ENCODE results near the gene USP36.

Gene USP36

GRCh38 chr17:78828470-78829185 lies 12.0 kb downstream of the USP36 start:
- no peaks in the 10 kb centered on the region for H3K9me2 ChIP-seq (replicated peaks; ENCODE audit: control insufficient read depth, low read length)
- H3K9me3 ChIP-seq (ENCODE audit: control insufficient read depth, insufficient read depth, low read length): no peaks in the 10 kb centered on the region
- H4K20me1 ChIP-seq (ENCODE audit: control insufficient read depth, insufficient read depth, low read depth, low read length): 0 out of 2 replicates have a peak, but pooled peaks cover 7% of the 10 kb centered on the region
- no peak overlapping the region for H3K4me2 ChIP-seq (ENCODE audit: low read length)
- peaks cover 94% of the 10 kb centered on the region for H3K36me3 ChIP-seq (ENCODE audit: control insufficient read depth, low read length)
- no peak overlapping the region for H3K27ac ChIP-seq (ENCODE audit: low read depth, low read length)
- no peaks in the 10 kb centered on the region for H3K27me3 ChIP-seq (ENCODE audit: control insufficient read depth, low read length)
- no peak for TF ChIP-seq EZH2phosphoT487 (IDR thresholded peaks at IDR 0.05; ENCODE audit: borderline replicate concordance, low read length)
- TF ChIP-seq, protein P1, sequence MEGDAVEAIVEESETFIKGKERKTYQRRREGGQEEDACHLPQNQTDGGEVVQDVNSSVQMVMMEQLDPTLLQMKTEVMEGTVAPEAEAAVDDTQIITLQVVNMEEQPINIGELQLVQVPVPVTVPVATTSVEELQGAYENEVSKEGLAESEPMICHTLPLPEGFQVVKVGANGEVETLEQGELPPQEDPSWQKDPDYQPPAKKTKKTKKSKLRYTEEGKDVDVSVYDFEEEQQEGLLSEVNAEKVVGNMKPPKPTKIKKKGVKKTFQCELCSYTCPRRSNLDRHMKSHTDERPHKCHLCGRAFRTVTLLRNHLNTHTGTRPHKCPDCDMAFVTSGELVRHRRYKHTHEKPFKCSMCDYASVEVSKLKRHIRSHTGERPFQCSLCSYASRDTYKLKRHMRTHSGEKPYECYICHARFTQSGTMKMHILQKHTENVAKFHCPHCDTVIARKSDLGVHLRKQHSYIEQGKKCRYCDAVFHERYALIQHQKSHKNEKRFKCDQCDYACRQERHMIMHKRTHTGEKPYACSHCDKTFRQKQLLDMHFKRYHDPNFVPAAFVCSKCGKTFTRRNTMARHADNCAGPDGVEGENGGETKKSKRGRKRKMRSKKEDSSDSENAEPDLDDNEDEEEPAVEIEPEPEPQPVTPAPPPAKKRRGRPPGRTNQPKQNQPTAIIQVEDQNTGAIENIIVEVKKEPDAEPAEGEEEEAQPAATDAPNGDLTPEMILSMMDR (IDR thresholded peaks at IDR 0.05; ENCODE audit: low read depth, low read length, poor library complexity, severe bottlenecking): no peak
- no peak overlapping the region for H3K4me3 ChIP-seq (ENCODE audit: low read length)
- H3K4me1 ChIP-seq (ENCODE audit: control insufficient read depth, low read length): no peaks in the 10 kb centered on the region
- peaks cover 80% of the 10 kb centered on the region for H3K79me2 ChIP-seq (ENCODE audit: control insufficient read depth, low read length)
- H3F3A ChIP-seq (ENCODE audit: control insufficient read depth, insufficient read depth): no peaks in the 10 kb centered on the region; the same call in 1 of the 2 replicates

DNA sequence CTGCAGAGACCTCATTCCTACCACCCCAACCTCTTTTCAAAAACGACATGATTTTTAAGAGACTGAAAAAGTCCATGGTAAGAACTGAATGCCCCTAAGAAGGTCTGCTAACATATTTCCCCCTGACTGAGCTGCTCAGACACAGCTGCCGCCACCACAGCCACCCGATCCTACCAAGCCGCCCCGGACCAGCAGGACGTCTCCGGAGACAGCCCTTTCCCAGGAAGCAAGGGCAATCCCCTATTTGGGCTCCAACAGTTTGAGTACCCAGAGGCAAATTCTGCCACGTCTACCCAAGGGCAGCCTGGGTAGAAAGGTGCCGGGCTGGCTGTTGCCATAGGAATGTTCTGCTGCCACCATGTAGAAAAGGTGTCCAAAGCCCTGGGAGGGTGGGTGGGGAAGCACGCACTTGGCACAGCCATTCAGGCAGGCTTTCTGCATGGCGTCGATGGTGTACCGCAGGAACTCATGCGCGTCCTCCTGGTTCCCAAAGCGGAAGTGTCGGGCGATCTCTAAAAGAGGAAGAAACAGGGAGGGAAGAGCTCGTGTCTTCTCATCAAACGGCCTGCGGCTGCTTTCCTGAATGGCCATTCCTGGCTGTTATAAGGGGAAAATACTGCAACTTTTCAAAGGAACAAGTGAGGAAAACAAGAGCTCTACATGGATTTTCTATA lies 13.6 kb downstream of the USP36 start:
- Histone ChIP-seq H3K4me2 (ENCODE audit: low read length) (no peak overlapping the region), H3K9me3 (ENCODE audit: control insufficient read depth, insufficient read depth, low read length) (no peaks in the 10 kb centered on the region), H3K27ac (ENCODE audit: low read depth, low read length) (no peak overlapping the region), H3K4me1 (ENCODE audit: control insufficient read depth, low read length) (no peaks in the 10 kb centered on the region), H4K20me1 (ENCODE audit: control insufficient read depth, insufficient read depth, low read depth, low read length) (0 out of 2 replicates have a peak, but pooled peaks cover 7% of the 10 kb centered on the region), H3K79me2 (ENCODE audit: control insufficient read depth, low read length) (peaks cover 71% of the 10 kb centered on the region), H3K9me2 (replicated peaks; ENCODE audit: control insufficient read depth, low read length) (no peaks in the 10 kb centered on the region), H3K27me3 (ENCODE audit: control insufficient read depth, low read length) (no peaks in the 10 kb centered on the region), H3F3A (ENCODE audit: control insufficient read depth, insufficient read depth) (no peaks in the 10 kb centered on the region; the same call in 1 of the 2 replicates), H3K36me3 (ENCODE audit: control insufficient read depth, low read length) (peaks cover 94% of the 10 kb centered on the region), H3K4me3 (ENCODE audit: low read length) (no peak overlapping the region)
- TF ChIP-seq EZH2phosphoT487 (IDR thresholded peaks at IDR 0.05; ENCODE audit: borderline replicate concordance, low read length): no peak
- TF ChIP-seq, protein P1 (IDR thresholded peaks at IDR 0.05; ENCODE audit: low read depth, low read length, poor library complexity, severe bottlenecking): no peak

GRCh38 chr17:78826421-78826820 lies 14.2 kb downstream of the USP36 start:
- Histone ChIP-seq H3K36me3 (ENCODE audit: control insufficient read depth, low read length) (peaks cover 94% of the 10 kb centered on the region), H3K4me2 (ENCODE audit: low read length) (no peak overlapping the region), H3K79me2 (ENCODE audit: control insufficient read depth, low read length) (peaks cover 66% of the 10 kb centered on the region), H3K9me2 (replicated peaks; ENCODE audit: control insufficient read depth, low read length) (no peaks in the 10 kb centered on the region), H3K4me1 (ENCODE audit: control insufficient read depth, low read length) (no peaks in the 10 kb centered on the region), H3K9me3 (ENCODE audit: control insufficient read depth, insufficient read depth, low read length) (no peaks in the 10 kb centered on the region), H3K4me3 (ENCODE audit: low read length) (no peak overlapping the region), H3K27ac (ENCODE audit: low read depth, low read length) (no peak overlapping the region), H3K27me3 (ENCODE audit: control insufficient read depth, low read length) (no peaks in the 10 kb centered on the region), H3F3A (ENCODE audit: control insufficient read depth, insufficient read depth) (no peaks in the 10 kb centered on the region; the same call in 1 of the 2 replicates), H4K20me1 (ENCODE audit: control insufficient read depth, insufficient read depth, low read depth, low read length) (0 out of 2 replicates have a peak, but pooled peaks cover 7% of the 10 kb centered on the region)
- TF ChIP-seq, protein P1 (IDR thresholded peaks at IDR 0.05; ENCODE audit: low read depth, low read length, poor library complexity, severe bottlenecking): no peak
- no peak for TF ChIP-seq EZH2phosphoT487 (IDR thresholded peaks at IDR 0.05; ENCODE audit: borderline replicate concordance, low read length)
